C4-2B (cell line): ENCODE data around the gene ADGRV1.

Source experiments
- CTCF ChIP-seq: fragments of 450-650 bp; conservative IDR thresholded peaks from 2 replicates; pipeline ENCODE4 v1.5.1; 2017; ENCODE audit warnings: mild to moderate bottlenecking
- ZFX ChIP-seq: fragments of 450-650 bp; IDR thresholded peaks from 2 replicates; pipeline ENCODE4 v1.6.1; 2017

GRCh38 chr5:90561766-90562165 lies 3.2 kb downstream of the ADGRV1 start:
- TF ChIP-seq CTCF (no peak), ZFX (no peak)
